ENCODE data around the gene TFB2M.

Gene TFB2M

GRCh38 chr1:246550402-246550801 lies 15.7 kb downstream of the TFB2M start:
- DNase-seq: no peak

DNA sequence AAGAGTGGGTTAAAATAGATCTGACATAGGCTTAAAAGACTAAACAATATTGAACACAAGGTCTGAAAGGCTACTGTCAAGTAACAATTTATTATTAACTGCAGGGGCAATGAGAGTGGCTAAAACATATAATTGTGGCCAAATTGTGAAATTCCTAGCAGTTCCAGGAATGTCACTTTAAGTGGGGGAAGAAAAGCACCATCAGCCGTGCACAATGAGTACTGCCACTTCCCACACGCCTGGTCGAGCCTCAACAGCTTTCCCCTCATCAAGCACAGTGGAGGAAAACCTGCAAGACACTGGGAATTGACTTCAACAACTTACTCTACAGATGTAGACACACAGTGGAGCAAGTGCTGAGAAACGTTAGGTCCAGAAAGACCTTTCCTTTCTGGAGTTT lies 16.4 kb downstream of the TFB2M start:
- no peak for DNase-seq

- DNase-seq: no peak
Observed at GRCh38 chr1:246544001-246544400, 22.1 kb downstream of the TFB2M start.

DNA sequence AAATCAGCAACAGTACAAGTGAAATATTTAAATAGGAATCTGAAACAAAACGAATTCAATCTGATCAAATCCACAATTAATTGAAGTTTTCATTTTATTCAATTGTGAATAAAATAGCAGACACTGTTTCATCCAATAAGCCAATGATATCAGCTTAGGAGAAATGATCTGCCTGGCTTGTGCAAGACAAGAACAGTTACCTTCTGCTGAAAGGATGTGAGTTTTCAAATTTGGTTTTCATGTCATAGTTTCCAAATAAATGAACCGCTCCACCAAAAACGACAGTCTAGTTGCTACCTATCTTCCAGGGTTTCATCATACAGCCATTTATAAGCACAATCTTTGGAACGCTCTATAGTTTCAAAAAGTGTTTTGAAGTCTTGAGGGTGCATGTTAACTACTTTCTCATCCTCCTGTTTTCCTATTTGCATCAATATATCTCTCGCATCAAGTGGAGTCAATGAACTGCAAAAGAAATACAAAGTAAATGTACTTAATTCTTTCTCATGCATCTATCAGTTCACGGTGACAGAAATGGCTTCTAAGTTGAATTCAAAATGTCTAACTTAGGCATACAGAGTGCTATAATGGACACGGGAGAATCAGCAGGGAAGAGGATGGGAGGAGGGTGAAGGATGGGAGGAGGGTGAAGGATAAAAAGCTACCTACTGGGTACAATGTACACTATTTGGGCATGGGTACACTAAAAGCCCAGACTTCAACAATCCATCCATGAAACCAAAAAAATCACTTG lies 25.1 kb downstream of the TFB2M start:
- DNase-seq: no peak

DNA sequence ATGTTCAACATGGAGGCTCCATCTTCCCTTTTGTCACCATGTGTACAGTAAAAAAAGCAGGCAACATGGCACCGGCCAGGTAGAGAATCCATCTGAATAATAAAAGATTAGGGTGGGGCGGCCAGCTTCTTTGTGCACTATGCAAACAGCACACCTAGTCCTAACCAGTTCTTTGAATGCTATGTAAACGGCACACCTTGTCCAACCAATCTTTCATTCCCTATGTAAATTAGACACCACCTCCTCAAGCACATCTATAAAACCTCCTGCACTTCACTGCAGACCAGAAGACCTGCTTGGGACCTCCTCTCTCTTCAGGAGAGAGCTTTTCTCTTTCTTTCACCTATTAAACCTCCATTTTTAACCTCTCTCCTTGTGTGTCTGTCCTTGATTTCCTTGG lies 28.2 kb downstream of the TFB2M start:
- peak; percentile 79 for DNase-seq

- no peak for DNase-seq
Observed at GRCh38 chr1:246537441-246537840, 28.6 kb downstream of the TFB2M start.

DNA sequence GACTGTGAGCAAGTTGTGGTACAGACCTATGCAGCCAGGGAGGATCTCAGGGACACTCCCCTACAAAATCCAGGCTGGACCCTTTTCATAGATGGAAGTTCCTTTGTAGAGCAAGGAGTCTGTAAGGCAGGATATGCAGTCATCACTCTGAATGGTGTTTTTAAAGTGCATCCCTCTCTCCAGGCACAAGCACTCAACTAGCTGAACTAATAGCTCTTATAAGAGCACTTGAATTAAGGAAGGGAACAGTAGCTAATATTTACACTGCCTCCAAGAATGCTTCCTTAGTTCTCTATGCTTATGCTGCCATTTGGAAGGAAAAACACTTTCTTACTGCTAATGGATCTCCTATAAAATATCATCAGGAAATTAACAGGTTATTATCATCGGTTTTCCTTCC lies 31.9 kb downstream of the TFB2M start:
- no peak for DNase-seq

DNA sequence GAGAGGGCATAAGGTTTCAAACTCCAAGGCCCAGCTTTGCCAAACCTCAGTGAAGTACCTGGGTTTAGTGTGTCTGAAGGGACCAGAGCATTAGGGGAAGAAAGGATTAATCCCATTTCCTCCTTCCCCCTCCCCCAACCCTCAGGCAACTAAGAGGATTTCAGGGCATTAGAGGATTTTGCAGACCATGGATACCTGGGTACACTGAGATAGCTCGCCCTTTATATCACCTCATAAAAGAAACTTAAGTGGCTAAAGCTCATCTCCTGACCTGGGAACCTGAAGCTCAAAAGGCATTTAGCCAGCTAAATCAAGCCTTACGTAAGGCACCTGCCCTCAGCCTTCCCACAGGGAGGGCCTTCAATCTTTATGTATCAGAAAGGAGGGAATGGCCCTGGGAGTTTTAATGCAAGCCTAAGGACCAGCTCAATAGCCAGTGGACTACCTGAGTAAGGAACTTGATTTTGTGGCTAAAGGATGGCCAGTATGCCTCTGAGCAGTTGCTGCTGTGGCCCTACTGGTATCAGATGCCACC lies 32.6 kb downstream of the TFB2M start:
- DNase-seq: no peak

DNA sequence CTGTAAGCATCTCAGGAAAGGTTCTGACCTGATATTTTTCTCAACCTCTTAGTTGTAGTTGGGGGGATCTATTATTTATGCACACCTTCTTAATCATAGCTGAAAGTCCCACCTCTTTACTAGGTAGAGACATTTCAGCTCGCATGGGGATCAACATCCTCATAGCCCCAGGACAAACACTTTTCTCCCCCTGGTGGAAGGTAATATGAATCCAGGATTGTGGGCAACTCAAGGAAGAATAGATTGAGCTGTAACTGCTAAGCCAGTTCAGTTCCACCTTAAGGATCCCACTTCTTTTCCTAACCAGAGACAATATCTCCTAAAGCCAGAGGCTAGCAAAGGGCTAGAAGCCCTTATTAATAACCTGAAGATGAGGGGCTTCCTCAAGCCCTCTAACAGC lies 33.5 kb downstream of the TFB2M start:
- peak; percentile 17 for DNase-seq

DNA sequence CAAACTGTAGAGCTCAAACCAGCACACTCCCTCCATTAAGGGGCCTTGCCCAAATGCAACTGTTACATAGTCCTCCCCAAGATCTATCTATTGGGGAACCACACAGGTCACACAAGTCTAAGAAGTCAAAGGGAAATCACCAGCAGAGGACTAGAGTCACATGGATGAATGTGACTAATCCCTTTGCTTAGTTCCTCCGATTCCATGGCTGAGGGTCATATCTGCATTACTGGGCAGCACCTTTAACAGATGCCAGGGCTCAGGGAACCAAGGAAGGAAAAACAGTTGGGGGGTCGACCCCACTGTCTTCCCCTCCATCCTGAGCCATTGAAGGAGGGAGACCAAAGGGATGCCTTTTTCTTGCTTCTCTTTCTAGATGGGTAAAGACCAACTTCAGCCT lies 35.6 kb downstream of the TFB2M start:
- no peak for DNase-seq

DNA sequence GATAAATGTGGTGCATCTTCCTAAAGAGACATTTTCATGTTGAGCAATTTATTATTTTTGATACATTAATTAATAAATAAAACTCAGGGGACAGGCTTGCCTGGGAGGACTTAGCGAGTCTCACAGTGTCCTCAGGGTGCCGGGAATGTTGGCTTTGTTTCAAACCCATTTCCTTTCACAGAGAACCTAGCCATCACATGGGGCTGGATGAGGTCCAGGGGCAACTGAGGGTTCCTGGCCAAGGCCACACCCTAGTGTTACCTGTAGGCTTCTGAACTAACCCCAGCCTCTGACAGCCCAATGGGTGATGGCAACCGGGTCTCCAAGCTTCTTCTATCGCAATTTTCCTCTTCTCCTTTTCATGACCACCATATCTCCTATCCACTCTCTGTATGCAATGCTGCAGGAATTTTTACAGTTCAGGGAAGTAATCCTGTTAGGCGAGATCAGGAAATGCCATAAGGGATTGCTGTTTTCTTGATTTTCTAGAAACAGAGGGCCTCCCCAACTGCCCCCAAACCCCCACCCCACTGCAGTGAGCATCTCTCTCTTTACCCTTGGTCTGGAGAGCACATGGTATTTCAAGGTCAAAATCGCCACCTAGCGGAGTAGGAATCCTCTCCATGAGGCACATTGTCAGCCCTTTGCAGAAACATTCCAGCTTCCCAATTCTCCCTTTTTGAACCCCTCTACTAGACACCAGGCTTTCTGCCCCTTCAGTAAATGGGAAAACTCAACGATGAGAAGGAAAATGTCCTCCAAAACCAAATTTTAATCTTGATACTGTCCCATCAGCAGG lies 36.9 kb downstream of the TFB2M start:
- peak; percentile 7 for DNase-seq

- no peak for DNase-seq
Observed at GRCh38 chr1:246527402-246528088, 38.5 kb downstream of the TFB2M start.

GRCh38 chr1:246526915-246527314 lies 39.1 kb downstream of the TFB2M start:
- no peak for DNase-seq

- no peak for DNase-seq
Observed at GRCh38 chr1:246526380-246526779, 39.7 kb downstream of the TFB2M start.

- DNase-seq: no peak
Observed at GRCh38 chr1:246519514-246519913, 46.5 kb downstream of the TFB2M start.

DNA sequence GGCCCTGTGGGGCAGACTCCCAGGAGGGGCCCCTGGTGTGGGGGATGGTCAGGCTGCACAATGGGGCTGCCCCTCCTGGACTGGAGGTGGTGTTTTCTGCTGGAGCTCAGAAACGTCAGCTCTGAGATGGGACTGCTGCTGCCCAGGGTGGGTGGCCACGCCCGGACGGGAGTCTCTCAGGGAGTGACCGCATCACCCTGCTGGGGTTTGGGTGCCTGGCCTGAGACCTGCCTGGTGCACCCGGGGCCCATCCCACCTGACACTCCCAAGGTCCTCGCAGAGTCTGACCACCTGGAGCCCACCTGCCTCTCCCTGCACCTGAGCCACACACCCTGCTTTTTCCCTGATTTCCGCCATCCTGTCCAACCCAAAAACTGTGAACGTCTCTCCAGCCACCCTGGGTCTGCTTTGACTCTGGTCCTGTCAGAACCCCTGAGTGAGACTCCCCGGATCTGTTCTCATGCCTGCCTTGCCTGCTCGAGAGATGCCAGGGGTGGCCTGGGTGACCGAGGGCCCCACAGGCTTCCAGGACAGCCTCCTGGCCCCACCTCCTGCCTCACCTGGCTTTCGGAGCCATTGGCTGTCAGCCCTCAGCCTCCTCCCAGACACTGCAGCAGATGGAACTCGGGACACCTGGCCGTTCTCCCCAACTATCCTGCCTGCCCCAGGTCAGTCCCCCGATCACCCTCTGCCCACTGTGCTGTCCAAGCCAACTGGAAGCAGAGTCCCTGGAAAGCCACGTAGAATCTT lies 47.4 kb downstream of the TFB2M start:
- no peak for DNase-seq

DNA sequence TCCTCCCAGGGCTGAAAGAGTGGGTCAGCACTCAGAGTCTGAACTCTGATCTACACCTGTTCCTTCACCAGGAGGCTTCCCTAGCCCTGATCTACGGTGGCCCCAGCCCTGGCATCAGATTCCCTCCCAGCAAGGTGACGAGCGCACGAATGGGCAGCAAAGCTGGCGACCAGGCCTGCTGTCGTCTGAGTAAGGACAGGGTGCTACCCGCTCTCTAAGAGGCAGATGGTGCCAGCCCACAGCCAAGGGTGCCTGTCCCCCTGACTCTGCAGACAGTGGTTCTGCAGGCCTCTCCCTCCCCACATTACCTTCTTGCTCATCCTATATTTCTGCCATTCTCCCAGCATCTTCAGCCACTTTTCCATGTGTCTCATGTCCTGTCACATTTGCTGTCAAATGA lies 48.7 kb downstream of the TFB2M start:
- no peak for DNase-seq

DNA sequence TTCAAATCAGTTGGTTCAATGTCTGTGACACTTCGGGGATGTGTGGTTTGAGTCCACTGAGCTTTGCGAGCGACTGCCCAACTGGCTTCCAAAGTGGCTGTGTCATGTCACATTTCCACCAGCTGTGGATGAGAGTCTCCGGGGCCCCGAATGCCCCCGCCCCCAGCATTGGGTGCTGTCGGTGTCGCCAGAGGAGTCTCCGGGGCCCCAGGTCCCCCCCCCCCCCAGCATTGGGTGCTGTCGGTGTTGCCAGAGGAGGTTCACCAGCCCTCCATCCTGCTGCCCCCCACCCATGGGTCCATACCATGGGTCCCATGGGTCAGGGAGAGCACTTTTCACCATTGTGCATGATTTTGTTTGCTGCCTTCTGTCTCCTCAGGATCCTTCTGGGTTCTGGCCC lies 49.9 kb downstream of the TFB2M start:
- DNase-seq: no peak

GRCh38 chr1:246515390-246516005 lies 50.6 kb downstream of the TFB2M start:
- DNase-seq: no peak

DNA sequence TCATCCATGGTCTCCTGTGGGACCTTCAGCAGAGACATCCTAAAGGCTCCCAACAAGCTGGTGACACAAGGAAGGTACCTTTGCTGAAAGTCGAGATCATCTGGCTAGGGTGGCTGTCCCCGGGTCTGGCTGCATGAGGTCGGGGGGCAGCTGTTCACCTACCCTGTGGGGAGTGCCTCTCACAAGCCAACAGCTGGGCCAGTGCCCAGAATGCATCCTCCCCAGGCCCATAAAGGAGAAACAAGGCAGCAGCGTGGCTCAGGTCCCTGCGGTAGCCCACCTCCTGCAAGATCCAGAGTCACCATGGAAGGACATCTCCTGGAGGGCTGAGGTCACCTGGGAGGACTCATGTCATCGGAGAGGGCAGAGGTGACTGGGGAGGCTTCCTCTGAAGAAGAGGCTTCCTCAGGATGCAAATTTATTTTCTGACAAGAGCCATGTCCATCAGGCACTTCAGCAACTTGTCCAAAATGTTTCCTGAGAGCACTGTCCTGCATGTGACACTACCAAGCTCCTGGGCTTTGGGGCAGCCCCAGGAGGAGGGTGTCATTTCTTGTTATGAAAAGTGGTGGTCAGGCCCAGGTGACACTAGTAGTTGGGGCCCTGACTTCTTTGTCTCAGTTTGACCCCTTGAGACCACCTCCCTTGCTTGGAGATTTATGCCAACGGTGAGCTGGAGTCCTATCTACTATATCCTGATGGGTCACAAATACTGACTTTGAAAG lies 52.3 kb downstream of the TFB2M start:
- DNase-seq: no peak

DNA sequence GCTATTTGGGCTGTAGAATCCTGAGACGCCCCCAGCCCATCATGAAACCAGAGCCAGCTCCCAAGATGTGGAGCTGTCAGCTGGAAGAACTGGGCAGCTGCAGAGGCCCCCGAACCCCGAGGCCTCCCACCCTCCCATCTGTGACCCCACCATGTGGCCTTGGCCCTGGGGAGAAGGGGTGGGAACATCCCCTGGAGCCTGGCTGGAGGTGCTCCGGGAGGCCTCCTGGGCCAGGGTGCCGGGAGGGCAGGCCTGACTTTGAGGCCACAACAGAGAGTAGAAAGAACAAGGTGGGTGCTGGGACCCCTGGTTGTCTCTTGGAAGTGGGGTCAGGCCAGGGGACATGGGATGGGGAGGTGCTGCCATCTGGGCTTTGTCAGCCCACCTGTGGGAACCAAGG lies 53.0 kb downstream of the TFB2M start:
- no peak for DNase-seq

- DNase-seq: no peak
Observed at GRCh38 chr1:246512635-246513034, 53.4 kb downstream of the TFB2M start.
